H9 (cell line): ENCODE data around the gene SLC9A2. TPM values are rescaled to one million over a fixed set of nuclear protein-coding genes. Genes with fewer than 3 reads are reported as not detected.

Source experiments
- DNase-seq: peaks from one replicate; pipeline ENCODE4 v3.0.0-alpha.2; 2017
- H2AFZ ChIP-seq: one replicate; pipeline ENCODE4 v1.6.1; 2013; ENCODE audit warnings: mild to moderate bottlenecking, low read length, control low read depth, moderate library complexity
- H2AK5ac ChIP-seq: 2 replicates; pipeline ENCODE4 v1.6.1; 2013; ENCODE audit warnings: low read length, control low read depth, mixed read lengths; ENCODE audit not compliant: insufficient read length
- H2BK120ac ChIP-seq: one replicate; pipeline ENCODE4 v1.6.1; 2013; ENCODE audit warnings: low read depth, mild to moderate bottlenecking, low read length, control low read depth, inconsistent platforms; ENCODE audit not compliant: poor library complexity, severe bottlenecking
- H2BK12ac ChIP-seq: 2 replicates; pipeline ENCODE4 v1.6.1; 2013; ENCODE audit warnings: low read length, control low read depth, mixed read lengths, low read depth; ENCODE audit not compliant: insufficient read length
- H2BK15ac ChIP-seq: 2 replicates; pipeline ENCODE4 v1.6.1; 2013; ENCODE audit warnings: low read depth, low read length, control low read depth
- H2BK20ac ChIP-seq: one replicate; pipeline ENCODE4 v1.6.1; 2013; ENCODE audit warnings: low read depth, mild to moderate bottlenecking, low read length, control low read depth, inconsistent platforms; ENCODE audit not compliant: poor library complexity, severe bottlenecking
- H2BK5ac ChIP-seq: 2 replicates; pipeline ENCODE4 v1.6.1; 2013; ENCODE audit warnings: low read length, control low read depth, mixed read lengths; ENCODE audit not compliant: insufficient read length
- H3K14ac ChIP-seq: 2 replicates; pipeline ENCODE4 v1.6.1; 2013; ENCODE audit warnings: low read length, control low read depth; ENCODE audit not compliant: insufficient read depth
- H3K18ac ChIP-seq: 2 replicates; pipeline ENCODE4 v1.6.1; 2013; ENCODE audit warnings: low read depth, mild to moderate bottlenecking, mixed read lengths, low read length, control low read depth; ENCODE audit not compliant: insufficient read length
- H3K23ac ChIP-seq: 2 replicates; pipeline ENCODE4 v1.6.1; 2013; ENCODE audit warnings: low read length, control low read depth, mixed read lengths, low read depth; ENCODE audit not compliant: insufficient read length
- H3K23me2 ChIP-seq: 2 replicates; pipeline ENCODE4 v1.6.1; 2013; ENCODE audit warnings: low read depth, mild to moderate bottlenecking, mixed read lengths, low read length, control low read depth; ENCODE audit not compliant: insufficient read length, poor library complexity, severe bottlenecking
- H3K27ac ChIP-seq: 2 replicates; pipeline ENCODE4 v1.5.1; 2013; ENCODE audit warnings: low read length, control low read depth, mixed read lengths, low read depth; ENCODE audit not compliant: insufficient read length
- H3K27me3 ChIP-seq: 2 replicates; pipeline ENCODE4 v1.6.1; 2013; ENCODE audit warnings: low read length, control low read depth, inconsistent platforms; ENCODE audit not compliant: insufficient read depth
- H3K4ac ChIP-seq: 2 replicates; pipeline ENCODE4 v1.6.1; 2013; ENCODE audit warnings: low read depth, mild to moderate bottlenecking, control low read depth, inconsistent platforms, low read length, moderate library complexity
- H3K4me1 ChIP-seq: 2 replicates; pipeline ENCODE4 v1.6.1; 2013; ENCODE audit warnings: low read length, control low read depth, inconsistent platforms; ENCODE audit not compliant: insufficient read depth
- H3K4me2 ChIP-seq: 2 replicates; pipeline ENCODE4 v1.6.1; 2013; ENCODE audit warnings: low read length, control low read depth, mixed read lengths; ENCODE audit not compliant: insufficient read length, insufficient read depth
- H3K56ac ChIP-seq: 2 replicates; pipeline ENCODE4 v1.6.1; 2013; ENCODE audit warnings: low read depth, mild to moderate bottlenecking, mixed read lengths, low read length, control low read depth; ENCODE audit not compliant: insufficient read length
- H3K79me1 ChIP-seq: 2 replicates; pipeline ENCODE4 v1.6.1; 2013; ENCODE audit warnings: low read depth, mild to moderate bottlenecking, moderate library complexity, low read length, control low read depth, inconsistent platforms; ENCODE audit not compliant: insufficient read depth, poor library complexity, severe bottlenecking
- H3K79me2 ChIP-seq: 2 replicates; pipeline ENCODE4 v1.6.1; 2013; ENCODE audit warnings: low read length, control low read depth, inconsistent platforms; ENCODE audit not compliant: insufficient read depth
- H3K9ac ChIP-seq: 2 replicates; pipeline ENCODE4 v1.6.1; 2013; ENCODE audit warnings: low read length, control low read depth, mixed read lengths; ENCODE audit not compliant: insufficient read length; ENCODE audit errors: extremely low read depth
- H3K9me3 ChIP-seq: one replicate; pipeline ENCODE4 v1.6.1; 2013; ENCODE audit warnings: low read depth, low read length, inconsistent platforms; ENCODE audit not compliant: control insufficient read depth
- H3T11ph ChIP-seq: one replicate; pipeline ENCODE4 v1.6.1; 2013; ENCODE audit warnings: mild to moderate bottlenecking, low read length, control low read depth, inconsistent platforms
- H4K20me1 ChIP-seq: one replicate; pipeline ENCODE4 v1.6.1; 2013; ENCODE audit not compliant: control insufficient read depth, insufficient read length, insufficient read depth
- H4K5ac ChIP-seq: 2 replicates; pipeline ENCODE4 v1.6.1; 2013; ENCODE audit warnings: low read depth, mild to moderate bottlenecking, mixed read lengths, low read length, control low read depth; ENCODE audit not compliant: insufficient read length
- H4K8ac ChIP-seq: replicated peaks from 2 replicates; pipeline ENCODE4 v1.6.1; 2013; ENCODE audit warnings: low read length, control low read depth, mixed read lengths, low read depth; ENCODE audit not compliant: insufficient read length
- H4K91ac ChIP-seq: 2 replicates; pipeline ENCODE4 v1.6.1; 2013; ENCODE audit warnings: low read depth, mild to moderate bottlenecking, moderate library complexity, mixed read lengths, low read length, control low read depth; ENCODE audit not compliant: insufficient read length
- H3K27ac Mint-ChIP-seq, 3 experiments: 2 replicates in 2 of 3; 3 replicates in 1 of 3; pipeline ENCODE4 v1.8.0; 2020 to 2021; ENCODE audit warnings: mixed read lengths in 3 of 3, mild to moderate bottlenecking in 1 of 3, moderate library complexity in 1 of 3
- H3K27me3 Mint-ChIP-seq: 2 replicates; pipeline ENCODE4 v1.8.0; 2021; ENCODE audit warnings: low read depth, mild to moderate bottlenecking, moderate library complexity, mixed read lengths
- H3K36me3 Mint-ChIP-seq, 3 experiments: 2 replicates in 2 of 3; 3 replicates in 1 of 3; pipeline ENCODE4 v1.8.0; 2020 to 2021; ENCODE audit warnings: low read depth in 3 of 3, mixed read lengths in 3 of 3; ENCODE audit not compliant: insufficient read depth in 1 of 3
- H3K4me1 Mint-ChIP-seq, 2 experiments: 2 replicates each; pipeline ENCODE4 v1.8.0; 2020; ENCODE audit warnings: mixed read lengths in 2 of 2
- H3K4me3 Mint-ChIP-seq, 2 experiments: 2 replicates in 1 of 2; 3 replicates in 1 of 2; pipeline ENCODE4 v1.8.0; 2020 to 2021; ENCODE audit warnings: mild to moderate bottlenecking in 2 of 2, mixed read lengths in 2 of 2, moderate library complexity in 1 of 2
- H3K9me3 Mint-ChIP-seq, 2 experiments: 2 replicates in 1 of 2; 3 replicates in 1 of 2; pipeline ENCODE4 v1.8.0; 2020; ENCODE audit warnings: mild to moderate bottlenecking in 2 of 2, mixed read lengths in 2 of 2, moderate library complexity in 1 of 2
- WGBS: extraction: QIAGEN DNeasy Blood & Tissue Kit; methylation state at CpG from one replicate; pipeline ENCODE4 v1.1.7; 2013; ENCODE audit warnings: missing lambda C conversion rate, low lambda C conversion rate, mixed read lengths; ENCODE audit not compliant: insufficient read length; ENCODE audit errors: extremely low coverage; 5-methylcytosine and 5-hydroxymethylcytosine counted together
- total RNA-seq: library from RNA; stranded (reverse); gene quantifications from 2 replicates; pipeline ENCODE4 v1.2.1, GENCODE V29; 2021
- TF ChIP-seq, protein P1 (sequence below): fragments of 200-600 bp; sonication (generic); conservative IDR thresholded peaks from 3 replicates; pipeline ENCODE4 v1.8.0; 2021; ENCODE audit warnings: antibody characterized with exemption, mild to moderate bottlenecking

SLC9A2 gene
- total RNA-seq, 1 experiment from 2014 or later = 0.04 TPM

DNA sequence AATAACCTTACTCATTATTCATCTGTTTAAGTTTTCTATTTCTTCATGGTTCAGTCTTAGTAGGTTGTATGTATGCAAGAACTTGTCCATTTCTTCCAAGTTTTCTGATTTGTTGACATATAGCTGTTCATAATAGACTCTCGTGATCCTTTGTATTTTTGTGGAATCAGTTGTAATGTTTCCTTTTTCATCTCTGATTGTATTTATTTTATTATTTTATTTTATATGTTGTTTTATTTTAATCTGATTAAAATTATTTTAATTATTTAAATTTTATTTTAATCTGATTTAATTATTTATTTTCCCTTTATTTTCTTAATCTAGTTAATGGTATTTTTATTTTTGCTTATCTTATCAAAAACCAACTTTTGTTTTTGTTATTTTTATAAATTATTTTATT lies 43.5 kb upstream of the SLC9A2 start:
- Mint-ChIP-seq H3K9me3 (peaks cover 7 to 12% of the 10 kb centered on the region in 2 experiments; a peak in 4 of 5 replicates), H3K27me3 (no peaks in the 10 kb centered on the region; the same call in 1 of the 2 replicates), H3K4me3 (no peak overlapping the region), H3K4me1 (no peaks in the 10 kb centered on the region), H3K36me3 (peaks cover 0 to 11% (median 3%) of the 10 kb centered on the region in 3 experiments; a peak in 4 of 7 replicates), H3K27ac (no peak overlapping the region)
- Histone ChIP-seq H4K20me1 (no peaks in the 10 kb centered on the region), H3K23ac (no peak overlapping the region), H3K27me3 (no peaks in the 10 kb centered on the region), H3K14ac (no peak overlapping the region), H3K4ac (no peak overlapping the region), H2BK120ac (no peak overlapping the region), H2AK5ac (no peak overlapping the region), H4K8ac (no peak overlapping the region), H3K4me2 (no peak overlapping the region), H4K5ac (no peak overlapping the region), H3K56ac (no peak overlapping the region), H2BK20ac (no peak overlapping the region), H3K9me3 (no peaks in the 10 kb centered on the region), H3K18ac (no peak overlapping the region), H3K79me1 (no peaks in the 10 kb centered on the region), H4K91ac (no peak overlapping the region), H3K9ac (no peak overlapping the region), H3T11ph (no peak overlapping the region), H2BK5ac (no peak overlapping the region), H2BK12ac (no peak overlapping the region), H2BK15ac (no peak overlapping the region), H3K23me2 (no peaks in the 10 kb centered on the region), H2AFZ (no peak overlapping the region), H3K27ac (no peak overlapping the region), H3K4me1 (no peaks in the 10 kb centered on the region), H3K79me2 (no peaks in the 10 kb centered on the region)
- DNase-seq = no peak
- TF ChIP-seq, protein P1, sequence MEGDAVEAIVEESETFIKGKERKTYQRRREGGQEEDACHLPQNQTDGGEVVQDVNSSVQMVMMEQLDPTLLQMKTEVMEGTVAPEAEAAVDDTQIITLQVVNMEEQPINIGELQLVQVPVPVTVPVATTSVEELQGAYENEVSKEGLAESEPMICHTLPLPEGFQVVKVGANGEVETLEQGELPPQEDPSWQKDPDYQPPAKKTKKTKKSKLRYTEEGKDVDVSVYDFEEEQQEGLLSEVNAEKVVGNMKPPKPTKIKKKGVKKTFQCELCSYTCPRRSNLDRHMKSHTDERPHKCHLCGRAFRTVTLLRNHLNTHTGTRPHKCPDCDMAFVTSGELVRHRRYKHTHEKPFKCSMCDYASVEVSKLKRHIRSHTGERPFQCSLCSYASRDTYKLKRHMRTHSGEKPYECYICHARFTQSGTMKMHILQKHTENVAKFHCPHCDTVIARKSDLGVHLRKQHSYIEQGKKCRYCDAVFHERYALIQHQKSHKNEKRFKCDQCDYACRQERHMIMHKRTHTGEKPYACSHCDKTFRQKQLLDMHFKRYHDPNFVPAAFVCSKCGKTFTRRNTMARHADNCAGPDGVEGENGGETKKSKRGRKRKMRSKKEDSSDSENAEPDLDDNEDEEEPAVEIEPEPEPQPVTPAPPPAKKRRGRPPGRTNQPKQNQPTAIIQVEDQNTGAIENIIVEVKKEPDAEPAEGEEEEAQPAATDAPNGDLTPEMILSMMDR = no peak
- WGBS = no CpG with 5 or more reads among the region's 1 CpG
